ENCODE measurements around the gene ATF7.

DNA sequence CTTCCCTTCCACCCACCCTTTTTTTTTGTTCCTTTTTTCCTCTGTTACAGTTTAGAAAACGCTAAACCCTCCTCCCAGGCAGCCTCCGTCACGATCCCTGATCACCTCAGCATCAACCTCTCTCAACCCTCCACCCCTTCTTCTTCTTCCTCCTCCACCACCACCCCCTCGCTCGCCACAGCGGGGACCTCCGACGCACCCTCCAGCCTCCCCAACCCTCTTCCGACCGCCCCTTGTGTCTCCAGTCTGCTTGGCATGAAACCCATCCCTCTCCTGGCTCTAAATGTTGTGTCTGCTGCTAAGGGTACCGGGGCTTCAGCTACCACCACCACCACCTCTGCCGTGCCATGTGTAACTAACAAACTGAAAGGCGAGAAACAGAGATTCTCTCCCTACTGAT, 151.4 kb downstream of the ATF7 start:
- no peak for TF ChIP-seq EP300 (IDR thresholded peaks at IDR 0.05)
- TF ChIP-seq, protein P1, sequence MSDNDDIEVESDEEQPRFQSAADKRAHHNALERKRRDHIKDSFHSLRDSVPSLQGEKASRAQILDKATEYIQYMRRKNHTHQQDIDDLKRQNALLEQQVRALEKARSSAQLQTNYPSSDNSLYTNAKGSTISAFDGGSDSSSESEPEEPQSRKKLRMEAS (IDR thresholded peaks at IDR 0.05) = no peak
- TF ChIP-seq CHD4 (IDR thresholded peaks at IDR 0.05; ENCODE audit: borderline replicate concordance) = no peak
- no peak for TF ChIP-seq JUN (IDR thresholded peaks at IDR 0.05)
- no peak for TF ChIP-seq POLR2A (IDR thresholded peaks at IDR 0.05; ENCODE audit: low read length)
- TF ChIP-seq, protein P2, sequence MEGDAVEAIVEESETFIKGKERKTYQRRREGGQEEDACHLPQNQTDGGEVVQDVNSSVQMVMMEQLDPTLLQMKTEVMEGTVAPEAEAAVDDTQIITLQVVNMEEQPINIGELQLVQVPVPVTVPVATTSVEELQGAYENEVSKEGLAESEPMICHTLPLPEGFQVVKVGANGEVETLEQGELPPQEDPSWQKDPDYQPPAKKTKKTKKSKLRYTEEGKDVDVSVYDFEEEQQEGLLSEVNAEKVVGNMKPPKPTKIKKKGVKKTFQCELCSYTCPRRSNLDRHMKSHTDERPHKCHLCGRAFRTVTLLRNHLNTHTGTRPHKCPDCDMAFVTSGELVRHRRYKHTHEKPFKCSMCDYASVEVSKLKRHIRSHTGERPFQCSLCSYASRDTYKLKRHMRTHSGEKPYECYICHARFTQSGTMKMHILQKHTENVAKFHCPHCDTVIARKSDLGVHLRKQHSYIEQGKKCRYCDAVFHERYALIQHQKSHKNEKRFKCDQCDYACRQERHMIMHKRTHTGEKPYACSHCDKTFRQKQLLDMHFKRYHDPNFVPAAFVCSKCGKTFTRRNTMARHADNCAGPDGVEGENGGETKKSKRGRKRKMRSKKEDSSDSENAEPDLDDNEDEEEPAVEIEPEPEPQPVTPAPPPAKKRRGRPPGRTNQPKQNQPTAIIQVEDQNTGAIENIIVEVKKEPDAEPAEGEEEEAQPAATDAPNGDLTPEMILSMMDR (IDR thresholded peaks at IDR 0.05) = no peak
